DND-41 (cell line): ENCODE results near the gene RAB6A.

Experiments used
- ATAC-seq: fragments of 200-7000 bp; cut with Tn5 transposase; 3 replicates; pipeline ENCODE4 v1.9.1; 2021; ENCODE audit warnings: low read depth; ENCODE audit not compliant: insufficient read depth
- DNase-seq: peaks from one replicate; pipeline ENCODE4 v3.0.0-alpha.2; 2020
- H2AFZ ChIP-seq: 2 replicates; pipeline ENCODE4 v1.6.0; 2012; ENCODE audit warnings: low read depth, low read length
- H3K27ac ChIP-seq: 2 replicates; pipeline ENCODE4 v1.5.1; 2012; ENCODE audit warnings: low read length, inconsistent platforms
- H3K27me3 ChIP-seq: fragments of 200-600 bp; sonication (generic); 2 replicates; pipeline ENCODE4 v1.6.0; 2012; ENCODE audit warnings: low read length, mild to moderate bottlenecking, inconsistent platforms; ENCODE audit not compliant: insufficient read depth, poor library complexity
- H3K36me3 ChIP-seq: 2 replicates; pipeline ENCODE4 v1.5.1; 2012; ENCODE audit warnings: low read length, inconsistent platforms; ENCODE audit not compliant: insufficient read depth
- H3K4me1 ChIP-seq: 2 replicates; pipeline ENCODE4 v1.5.1; 2012; ENCODE audit warnings: mild to moderate bottlenecking, low read length; ENCODE audit not compliant: insufficient read depth
- H3K4me2 ChIP-seq: 2 replicates; pipeline ENCODE4 v1.6.0; 2012; ENCODE audit warnings: mild to moderate bottlenecking, moderate library complexity, low read length, inconsistent platforms; ENCODE audit not compliant: insufficient read depth
- H3K4me3 ChIP-seq, 2 experiments: fragments of 200-600 bp in 1 of 2; shearing (Covaris generic) in 1 of 2; 2 replicates each; pipeline ENCODE4 v1.5.1; 2012 to 2016; ENCODE audit warnings: inconsistent platforms in 2 of 2, low read length in 2 of 2, mild to moderate bottlenecking in 2 of 2, low read depth in 1 of 2, moderate library complexity in 1 of 2
- H3K79me2 ChIP-seq: 2 replicates; pipeline ENCODE4 v1.6.0; 2012; ENCODE audit warnings: low read length, inconsistent platforms; ENCODE audit not compliant: insufficient read depth
- H3K9ac ChIP-seq: 2 replicates; pipeline ENCODE4 v1.6.0; 2012; ENCODE audit warnings: low read depth, mild to moderate bottlenecking, inconsistent platforms, low read length, moderate library complexity
- H3K9me3 ChIP-seq: 2 replicates; pipeline ENCODE4 v1.5.1; 2012; ENCODE audit warnings: low read length, moderate library complexity, mild to moderate bottlenecking, inconsistent platforms; ENCODE audit not compliant: insufficient read depth, severe bottlenecking
- H4K20me1 ChIP-seq: 2 replicates; pipeline ENCODE4 v1.6.0; 2012; ENCODE audit warnings: low read length; ENCODE audit not compliant: insufficient read depth
- CTCF ChIP-seq: IDR thresholded peaks from 2 replicates; pipeline ENCODE4 v1.5.1; 2012; ENCODE audit warnings: borderline replicate concordance, low read length, moderate library complexity, mild to moderate bottlenecking; ENCODE audit not compliant: poor library complexity, severe bottlenecking; ENCODE audit errors: extremely low read depth
- EZH2 ChIP-seq: IDR thresholded peaks from 3 replicates; pipeline ENCODE4 v1.6.1; 2012; ENCODE audit warnings: borderline replicate concordance, low read depth, mild to moderate bottlenecking, moderate library complexity, low read length, inconsistent platforms; ENCODE audit not compliant: severe bottlenecking

Gene RAB6A

DNA sequence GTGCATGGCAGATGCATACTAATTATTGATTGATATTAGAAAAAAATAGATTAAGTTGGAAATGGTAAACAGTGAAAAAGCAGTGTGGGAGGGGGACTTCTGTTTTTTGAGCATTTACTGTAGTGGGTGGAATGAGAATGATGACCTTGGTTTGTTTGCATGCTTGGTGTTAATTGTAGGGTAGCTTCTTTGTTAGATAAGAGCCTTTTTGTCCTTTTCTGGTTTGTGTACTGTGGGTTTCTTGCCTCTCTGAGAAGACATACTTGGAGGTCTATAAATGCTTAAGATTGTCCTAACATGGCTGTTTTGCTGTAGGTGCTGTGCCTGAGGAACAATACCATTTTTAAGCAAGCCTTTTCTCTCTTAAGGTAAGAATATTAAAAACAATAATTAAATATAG lies 43.8 kb upstream of the RAB6A start:
- Histone ChIP-seq H3K4me3 (no peak overlapping the region), H3K79me2 (peaks cover 25% of the 10 kb centered on the region), H3K4me2 (no peak overlapping the region), H3K4me1 (no peaks in the 10 kb centered on the region), H3K27ac (no peak overlapping the region), H3K9me3 (no peaks in the 10 kb centered on the region), H3K9ac (no peak overlapping the region), H4K20me1 (no peaks in the 10 kb centered on the region), H3K36me3 (peaks cover 13% of the 10 kb centered on the region), H2AFZ (no peak overlapping the region), H3K27me3 (no peaks in the 10 kb centered on the region)
- DNase-seq, result no peak
- no peak for TF ChIP-seq EZH2
- no peak for TF ChIP-seq CTCF
- ATAC-seq, result no peak

GRCh38 chr11:73801136-73801535 lies 40.3 kb upstream of the RAB6A start:
- H3K4me2 ChIP-seq, result no peak overlapping the region
- TF ChIP-seq CTCF (no peak), EZH2 (no peak)
- no peak overlapping the region for H2AFZ ChIP-seq

DNA sequence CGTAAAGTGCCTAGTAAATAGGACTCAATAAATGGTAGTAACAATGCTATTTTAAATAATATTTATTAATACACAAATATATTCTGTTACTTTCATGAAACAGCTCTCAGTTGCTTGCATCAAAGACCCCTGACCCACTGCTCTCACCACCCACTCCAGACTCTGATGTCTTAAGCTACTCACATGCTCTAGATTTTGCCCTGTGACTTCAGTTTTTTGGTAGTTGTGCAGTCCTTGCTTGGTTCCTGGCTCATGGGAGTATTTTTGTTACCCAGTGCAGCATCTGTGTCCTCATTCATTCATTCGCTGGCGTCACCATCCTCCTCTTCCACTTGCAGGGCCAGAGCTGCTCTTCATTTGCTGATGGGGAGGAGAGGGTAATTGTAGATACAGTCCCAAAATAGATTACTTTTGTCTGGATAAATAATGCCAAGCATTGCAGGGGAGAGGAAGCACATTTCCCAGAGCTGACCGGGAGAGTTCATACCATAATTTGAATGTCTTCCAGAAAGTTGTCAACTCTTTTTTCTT lies 39.5 kb upstream of the RAB6A start:
- H3K9ac ChIP-seq, result no peak overlapping the region
- ATAC-seq, result no peak
- peaks cover 7% of the 10 kb centered on the region for H4K20me1 ChIP-seq
- H3K27me3 ChIP-seq, result no peaks in the 10 kb centered on the region
- H3K4me1 ChIP-seq, result no peaks in the 10 kb centered on the region
- H3K4me2 ChIP-seq, result no peak overlapping the region
- TF ChIP-seq CTCF (no peak), EZH2 (no peak)
- H3K4me3 ChIP-seq, result no peak overlapping the region
- H3K36me3 ChIP-seq, result peaks cover 20% of the 10 kb centered on the region
- DNase-seq, result no peak
- H3K79me2 ChIP-seq, result peaks cover 42% of the 10 kb centered on the region
- H3K27ac ChIP-seq, result no peak overlapping the region
- no peaks in the 10 kb centered on the region for H3K9me3 ChIP-seq
- H2AFZ ChIP-seq, result no peak overlapping the region

More at GRCh38 chr11:73801136-73801535, 40.3 kb upstream of the RAB6A start:
- peaks cover 21% of the 10 kb centered on the region for H3K36me3 ChIP-seq
- no peak for ATAC-seq
- H4K20me1 ChIP-seq, result peaks cover 5% of the 10 kb centered on the region
- DNase-seq, result no peak
- H3K4me3 ChIP-seq, result no peak overlapping the region
- H3K27me3 ChIP-seq, result no peaks in the 10 kb centered on the region
- H3K27ac ChIP-seq, result no peak overlapping the region
- no peak overlapping the region for H3K9ac ChIP-seq
- no peaks in the 10 kb centered on the region for H3K4me1 ChIP-seq
- H3K9me3 ChIP-seq, result no peaks in the 10 kb centered on the region
- H3K79me2 ChIP-seq, result peaks cover 44% of the 10 kb centered on the region

DNA sequence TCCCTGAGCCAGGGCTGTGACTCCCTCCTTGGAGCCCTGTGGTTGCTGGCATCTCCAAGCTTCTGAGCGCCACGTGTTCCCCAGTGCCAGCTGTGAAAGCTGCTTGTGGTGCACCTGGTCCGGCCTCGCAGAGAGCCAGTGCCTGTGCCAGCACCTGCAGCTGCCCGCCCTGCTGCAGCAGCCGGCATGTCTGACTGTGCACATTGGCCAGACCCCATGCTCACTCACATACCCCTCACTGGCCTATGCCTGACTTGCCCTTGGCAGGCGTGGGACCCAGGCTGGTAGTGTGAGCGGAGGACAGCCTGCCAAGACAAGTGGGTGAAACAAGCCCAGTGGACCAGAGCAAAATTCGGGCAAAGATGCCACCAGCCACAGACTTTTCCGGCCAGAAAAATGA lies 36.6 kb upstream of the RAB6A start:
- ATAC-seq (no peak), DNase-seq (no peak)
- Histone ChIP-seq H2AFZ (no peak overlapping the region), H3K9ac (no peak overlapping the region), H3K4me2 (no peak overlapping the region), H3K36me3 (peaks cover 25% of the 10 kb centered on the region), H3K27ac (no peak overlapping the region), H3K79me2 (peaks cover 59% of the 10 kb centered on the region), H3K9me3 (no peaks in the 10 kb centered on the region), H3K4me3 (no peak overlapping the region), H4K20me1 (peaks cover 7% of the 10 kb centered on the region), H3K27me3 (no peaks in the 10 kb centered on the region), H3K4me1 (no peaks in the 10 kb centered on the region)
- TF ChIP-seq EZH2 (no peak), CTCF (no peak)
